K562 (cell line): ENCODE measurements around the gene GP1BA. TPM values are rescaled to one million over a fixed set of nuclear protein-coding genes. Genes with fewer than 3 reads are reported as not detected.
A peak's percentile ranks its signal among the peaks of the same experiment; 100 is the strongest.

Experiments
- ATF1 ChIP-seq, 2 experiments: fragments of 450-650 bp in 1 of 2; IDR thresholded peaks; 2 replicates each; pipeline ENCODE4 v1.6.1; 2016; ENCODE audit warnings: missing compliant biosample characterization in 1 of 2, missing genetic modification characterization in 1 of 2
- E2F6 ChIP-seq, 2 experiments: IDR thresholded peaks; 2 replicates each; pipeline ENCODE4 v1.6.1; 2011; ENCODE audit warnings: borderline replicate concordance in 1 of 2, control low read depth in 1 of 2, low read depth in 1 of 2, low read length in 1 of 2, mild to moderate bottlenecking in 1 of 2, mixed read lengths in 1 of 2, moderate library complexity in 1 of 2; ENCODE audit not compliant: insufficient read depth in 1 of 2, insufficient read length in 1 of 2, poor library complexity in 1 of 2, severe bottlenecking in 1 of 2; ENCODE audit errors: extremely low read depth in 1 of 2
- ELF1 ChIP-seq: fragments of 200-800 bp; sonication (Bioruptor generic); IDR thresholded peaks from 2 replicates; pipeline ENCODE4 v1.6.1; 2016; ENCODE audit warnings: missing genetic modification characterization, missing compliant biosample characterization
- ELF2 ChIP-seq: fragments of 250-450 bp; sonication (Bioruptor Pico); IDR thresholded peaks from 2 replicates; pipeline ENCODE4 v1.5.0; 2021; ENCODE audit warnings: mild to moderate bottlenecking
- ELF4 ChIP-seq: fragments of 450-650 bp; formaldehyde crosslinking; IDR thresholded peaks from 2 replicates; pipeline ENCODE4 v1.4.0; 2022; ENCODE audit warnings: missing genetic modification characterization
- EP400 ChIP-seq: fragments of 450-650 bp; IDR thresholded peaks from 2 replicates; pipeline ENCODE4 v1.6.1; 2017; ENCODE audit warnings: antibody characterized with exemption, mild to moderate bottlenecking, moderate library complexity
- FOXJ2 ChIP-seq: fragments of 200-800 bp; sonication (Bioruptor generic); IDR thresholded peaks from 2 replicates; pipeline ENCODE4 v1.6.1; 2016; ENCODE audit warnings: missing genetic modification characterization, missing compliant biosample characterization
- HINFP ChIP-seq: fragments of 450-650 bp; conservative IDR thresholded peaks from 2 replicates; pipeline ENCODE4 v1.6.1; 2016; ENCODE audit warnings: missing genetic modification characterization, low read depth, mild to moderate bottlenecking, control low read depth, missing compliant biosample characterization
- HMGN3 ChIP-seq: IDR thresholded peaks from 2 replicates; pipeline ENCODE4 v1.6.1; 2011; ENCODE audit warnings: borderline replicate concordance, low read depth, mild to moderate bottlenecking, mixed read lengths, low read length; ENCODE audit not compliant: insufficient read length; ENCODE audit errors: extremely low read depth
- KDM5B ChIP-seq: fragments of 200-600 bp; sonication (generic); IDR thresholded peaks from 2 replicates; pipeline ENCODE4 v1.6.1; 2012; ENCODE audit warnings: low read depth, mild to moderate bottlenecking, moderate library complexity, low read length, control low read depth, inconsistent platforms; ENCODE audit not compliant: insufficient replicate concordance
- MYC ChIP-seq, 2 experiments: fragments of 250-450 bp in 1 of 2; sonication (Bioruptor Pico) in 1 of 2; IDR thresholded peaks; 2 replicates each; pipeline versions ENCODE4 v1.5.1 to v1.6.1; 2012 to 2021; ENCODE audit warnings: low read depth in 2 of 2, borderline replicate concordance in 1 of 2, improper control_type of control experiment in 1 of 2, low read length in 1 of 2, mild to moderate bottlenecking in 1 of 2, moderate library complexity in 1 of 2
- NRF1 ChIP-seq, 2 experiments: fragments of 450-650 bp; IDR thresholded peaks in 1 of 2; conservative IDR thresholded peaks in 1 of 2; 2 replicates each; pipeline ENCODE4 v1.6.1; 2014; ENCODE audit warnings: mild to moderate bottlenecking in 2 of 2
- PML ChIP-seq: IDR thresholded peaks from 2 replicates; pipeline ENCODE4 v1.6.1; 2012; ENCODE audit warnings: low read length, inconsistent platforms
- POLR2AphosphoS5 ChIP-seq: IDR thresholded peaks from 2 replicates; pipeline ENCODE4 v1.6.1; 2011; ENCODE audit warnings: mild to moderate bottlenecking, low read depth, low read length, moderate library complexity; ENCODE audit not compliant: control insufficient read depth, insufficient read depth
- PRDM10 ChIP-seq: fragments of 450-650 bp; IDR thresholded peaks from 2 replicates; pipeline ENCODE4 v1.6.1; 2018; ENCODE audit not compliant: partially characterized antibody
- SMAD1 ChIP-seq: fragments of 150-350 bp; IDR thresholded peaks from 2 replicates; pipeline ENCODE4 v1.6.1; 2014; ENCODE audit warnings: low read length, low read depth; ENCODE audit not compliant: partially characterized antibody
- THRAP3 ChIP-seq: fragments of 450-650 bp; IDR thresholded peaks from 2 replicates; pipeline ENCODE4 v1.6.1; 2016; ENCODE audit warnings: mild to moderate bottlenecking, inconsistent platforms, borderline replicate concordance
- ZBED1 ChIP-seq: IDR thresholded peaks from 2 replicates; pipeline ENCODE4 v1.6.1; 2014
- ZNF197 ChIP-seq: fragments of 200-800 bp; sonication (Bioruptor generic); IDR thresholded peaks from 2 replicates; pipeline ENCODE4 v1.6.1; 2016; ENCODE audit warnings: low read depth, missing genetic modification characterization, missing compliant biosample characterization
- polyA plus RNA-seq, 8 experiments: library from polyadenylated mRNA; depleted of rRNA in 4 of 8; stranded (reverse) in 5 of 8; unstranded in 3 of 8; fragments of >200 nt; fragmentation: Nextera tagmentation in 2 of 8; fragmentation: Illumina TruSeq in 1 of 8; extraction: Ambion mirVana in 2 of 8; extraction: Trizol in 1 of 8; gene quantifications; 2 replicates each; pipeline versions ENCODE4 v1.2.1 to v1.2.3, GENCODE V29; 2011 to 2014; ENCODE audit warnings: inconsistent platforms in 1 of 8, missing spikeins in 1 of 8
- total RNA-seq, 7 experiments: library from RNA; depleted of rRNA in 6 of 7; stranded (reverse); fragments of >200 nt in 6 of 7; fragmentation: Illumina TruSeq in 2 of 7; extraction: Trizol in 2 of 7; gene quantifications; 2 replicates each; pipeline versions ENCODE4 v1.2.1 to v1.2.3, GENCODE V29; 2011 to 2021; ENCODE audit warnings: low replicate concordance in 1 of 7

GP1BA gene
- total and polyA plus RNA-seq, 9 of the 15 experiments (the other 6 are each of a cell fraction or from before 2014, with no cell fraction given), result 0.01 TPM; not detected in 8

GRCh38 chr17:4939796-4940554 lies 7.9 kb downstream of the GP1BA start, which contains the start of the genes RNF167 and SLC25A11 (continued):
- peak; percentile 75 for TF ChIP-seq MYC (IDR thresholded peaks at IDR 0.05; ENCODE audit: low read depth, low read length)
- no peak for TF ChIP-seq MYC (CRISPR knock-in tag; IDR thresholded peaks at IDR 0.05; ENCODE audit: borderline replicate concordance, low read depth)
- TF ChIP-seq ELF4 (CRISPR knock-in tag), result 0 out of 2 replicates have a peak, but pooled peaks have one; percentile 42
- peak; percentile 78 for TF ChIP-seq KDM5B
- TF ChIP-seq HMGN3, result peak; percentile 16
- 0 out of 2 replicates have a peak, but pooled peaks have one; percentile 14 for TF ChIP-seq ZNF197 (CRISPR knock-in tag)
- TF ChIP-seq POLR2AphosphoS5, result peak; percentile 47
- peak; percentile 97 for TF ChIP-seq NRF1 (conservative IDR thresholded peaks at IDR 0.05 in 1 of 2, IDR thresholded peaks at IDR 0.05 in 1 of 2)
- TF ChIP-seq E2F6 (IDR thresholded peaks at IDR 0.05; ENCODE audit: borderline replicate concordance in 1 of 2, extremely low read depth in 1 of 2, insufficient read depth in 1 of 2, insufficient read length in 1 of 2, low read depth in 1 of 2, low read length in 1 of 2, poor library complexity in 1 of 2, severe bottlenecking in 1 of 2), result peak in 1 of 2 experiments; percentile 57
- TF ChIP-seq HINFP (tag), result no peak
- peak; percentile 84; the same call in 1 of the 2 replicates for TF ChIP-seq ELF1 (tag)
- TF ChIP-seq SMAD1, result peak; percentile 19
- 0 out of 2 replicates have a peak, but pooled peaks have one; percentile 9 for TF ChIP-seq PML
- TF ChIP-seq ATF1 (CRISPR knock-in tag; IDR thresholded peaks at IDR 0.05), result no peak
- TF ChIP-seq ATF1 (tag; IDR thresholded peaks at IDR 0.05), result peak; percentile 32; the same call in 1 of the 2 replicates
- TF ChIP-seq ZBED1, result 0 out of 2 replicates have a peak, but pooled peaks have one; percentile 14
- TF ChIP-seq THRAP3, result no peak
- peak; percentile 15 for TF ChIP-seq PRDM10
- peak; percentile 72 for TF ChIP-seq EP400
- TF ChIP-seq FOXJ2 (tag), result peak; percentile 82
- TF ChIP-seq ELF2 (CRISPR knock-in tag), result 0 out of 2 replicates have a peak, but pooled peaks have one; percentile 32
